Measurements from ENCODE around the gene FGF14. TPM values are rescaled to one million over a fixed set of nuclear protein-coding genes. Genes with fewer than 3 reads are reported as not detected.

The FGF14 gene
- total RNA-seq, 1 experiment from 2014 or later: not detected

DNA sequence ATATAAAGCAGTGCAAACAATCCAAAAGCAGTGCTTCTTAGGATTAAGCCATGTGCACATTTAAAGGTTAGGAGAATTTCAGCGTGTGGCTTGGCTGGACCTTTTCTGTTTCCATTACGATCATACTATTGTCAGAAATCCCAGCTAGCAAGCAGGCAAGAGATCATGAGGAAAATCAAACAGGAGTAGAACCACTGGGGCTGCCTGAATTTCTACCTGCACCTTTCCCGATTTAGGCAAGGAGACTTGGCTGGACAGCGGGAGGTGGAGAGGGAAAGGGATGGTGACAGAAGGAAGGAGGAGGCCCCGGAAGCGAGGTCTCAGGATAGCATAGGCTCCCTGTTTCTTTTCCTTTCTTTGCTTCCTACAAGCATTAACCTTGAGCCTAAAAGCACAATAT is 102.5 kb downstream of the FGF14 start:
- H3K9ac ChIP-seq (ENCODE audit: low read length): no peak overlapping the region
- H3K4me1 ChIP-seq (ENCODE audit: low read length): no peaks in the 10 kb centered on the region
- H4K20me1 ChIP-seq (ENCODE audit: insufficient read depth, low read depth, low read length): no peaks in the 10 kb centered on the region
- no peak overlapping the region for H3K4me3 ChIP-seq (ENCODE audit: low read length)
- no peaks in the 10 kb centered on the region for H3K9me2 ChIP-seq (replicated peaks; ENCODE audit: insufficient read depth, low read length)
- H2AFZ ChIP-seq (ENCODE audit: low read length): no peak overlapping the region
- no peaks in the 10 kb centered on the region for H3K79me2 ChIP-seq (ENCODE audit: low read length)
- no peaks in the 10 kb centered on the region for H3K27me3 ChIP-seq (ENCODE audit: low read length)
- no peak overlapping the region for H3K27ac ChIP-seq (ENCODE audit: low read length)
- no peak for DNase-seq
- H3K9me3 ChIP-seq (ENCODE audit: low read length): no peaks in the 10 kb centered on the region
- no peak overlapping the region for H3K4me2 ChIP-seq (ENCODE audit: low read depth, low read length, poor library complexity, severe bottlenecking)
- no peaks in the 10 kb centered on the region for H3K36me3 ChIP-seq (ENCODE audit: insufficient read depth, low read length)

DNA sequence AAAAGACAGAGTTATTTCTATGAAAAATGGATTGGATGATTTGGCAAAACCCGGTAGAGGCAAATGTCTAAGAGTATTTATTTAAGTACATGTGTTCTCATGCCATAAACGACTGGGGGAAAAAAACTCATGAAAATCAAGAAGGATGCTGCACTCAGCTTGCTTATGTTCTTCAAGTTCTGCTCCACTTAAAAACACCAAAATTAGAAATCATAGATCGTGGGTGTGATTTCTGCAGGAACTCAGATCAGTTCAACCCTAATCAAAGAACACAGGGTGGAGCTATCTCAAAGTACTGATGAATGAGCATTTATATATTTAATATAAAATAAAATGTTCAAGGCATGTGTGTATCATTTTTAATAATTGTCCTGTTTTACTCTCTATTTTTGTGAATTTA is 103.8 kb downstream of the FGF14 start:
- no peaks in the 10 kb centered on the region for H3K27me3 ChIP-seq (ENCODE audit: low read length)
- H3K9ac ChIP-seq (ENCODE audit: low read length): no peak overlapping the region
- H2AFZ ChIP-seq (ENCODE audit: low read length): no peak overlapping the region
- H3K4me2 ChIP-seq (ENCODE audit: low read depth, low read length, poor library complexity, severe bottlenecking): no peak overlapping the region
- no peak overlapping the region for H3K4me3 ChIP-seq (ENCODE audit: low read length)
- H3K4me1 ChIP-seq (ENCODE audit: low read length): no peaks in the 10 kb centered on the region
- H4K20me1 ChIP-seq (ENCODE audit: insufficient read depth, low read depth, low read length): no peaks in the 10 kb centered on the region
- no peaks in the 10 kb centered on the region for H3K36me3 ChIP-seq (ENCODE audit: insufficient read depth, low read length)
- H3K27ac ChIP-seq (ENCODE audit: low read length): no peak overlapping the region
- no peaks in the 10 kb centered on the region for H3K79me2 ChIP-seq (ENCODE audit: low read length)
- H3K9me3 ChIP-seq (ENCODE audit: low read length): no peaks in the 10 kb centered on the region
- no peak for DNase-seq
- no peaks in the 10 kb centered on the region for H3K9me2 ChIP-seq (replicated peaks; ENCODE audit: insufficient read depth, low read length)

DNA sequence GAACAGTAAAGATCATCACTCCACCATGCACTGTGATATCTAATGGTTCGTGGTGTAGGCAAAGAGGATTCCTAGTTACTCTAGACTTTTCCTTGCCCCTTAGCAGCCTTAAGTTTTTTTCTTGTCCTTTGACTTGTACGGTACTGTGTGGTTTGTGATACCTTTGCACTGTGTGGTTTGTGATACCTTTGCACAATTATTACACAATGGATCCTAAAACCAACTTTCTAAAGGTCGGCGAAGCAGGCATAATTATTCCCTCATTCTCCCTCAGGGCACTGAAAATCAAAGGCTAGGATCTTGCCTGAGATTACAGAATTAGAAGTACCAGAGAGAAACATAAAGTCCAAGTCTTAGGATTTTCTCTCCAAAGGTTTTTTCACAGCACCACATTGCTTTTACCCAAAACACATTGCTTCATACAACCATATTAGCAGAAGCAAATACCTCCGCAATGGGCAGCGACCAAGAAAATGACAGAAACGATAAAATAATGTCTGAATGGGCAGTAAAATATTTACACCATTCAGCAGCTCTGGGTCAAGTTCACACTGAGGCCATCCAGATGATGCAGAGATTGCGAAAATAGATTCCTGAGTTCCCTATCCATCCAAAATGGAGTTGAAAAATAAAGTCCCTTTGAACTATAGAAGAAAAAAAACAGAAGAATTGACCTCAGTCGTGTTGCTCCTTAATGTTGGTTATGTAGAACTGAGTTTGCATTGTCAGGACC is 106.4 kb downstream of the FGF14 start:
- no peaks in the 10 kb centered on the region for H3K9me3 ChIP-seq (ENCODE audit: low read length)
- no peak overlapping the region for H3K9ac ChIP-seq (ENCODE audit: low read length)
- DNase-seq: no peak
- no peaks in the 10 kb centered on the region for H4K20me1 ChIP-seq (ENCODE audit: insufficient read depth, low read depth, low read length)
- no peaks in the 10 kb centered on the region for H3K36me3 ChIP-seq (ENCODE audit: insufficient read depth, low read length)
- H3K4me1 ChIP-seq (ENCODE audit: low read length): no peaks in the 10 kb centered on the region
- no peaks in the 10 kb centered on the region for H3K27me3 ChIP-seq (ENCODE audit: low read length)
- H3K4me3 ChIP-seq (ENCODE audit: low read length): no peak overlapping the region
- H3K9me2 ChIP-seq (replicated peaks; ENCODE audit: insufficient read depth, low read length): no peaks in the 10 kb centered on the region
- no peaks in the 10 kb centered on the region for H3K79me2 ChIP-seq (ENCODE audit: low read length)
- H3K27ac ChIP-seq (ENCODE audit: low read length): no peak overlapping the region
- no peak overlapping the region for H3K4me2 ChIP-seq (ENCODE audit: low read depth, low read length, poor library complexity, severe bottlenecking)
- H2AFZ ChIP-seq (ENCODE audit: low read length): no peak overlapping the region

DNA sequence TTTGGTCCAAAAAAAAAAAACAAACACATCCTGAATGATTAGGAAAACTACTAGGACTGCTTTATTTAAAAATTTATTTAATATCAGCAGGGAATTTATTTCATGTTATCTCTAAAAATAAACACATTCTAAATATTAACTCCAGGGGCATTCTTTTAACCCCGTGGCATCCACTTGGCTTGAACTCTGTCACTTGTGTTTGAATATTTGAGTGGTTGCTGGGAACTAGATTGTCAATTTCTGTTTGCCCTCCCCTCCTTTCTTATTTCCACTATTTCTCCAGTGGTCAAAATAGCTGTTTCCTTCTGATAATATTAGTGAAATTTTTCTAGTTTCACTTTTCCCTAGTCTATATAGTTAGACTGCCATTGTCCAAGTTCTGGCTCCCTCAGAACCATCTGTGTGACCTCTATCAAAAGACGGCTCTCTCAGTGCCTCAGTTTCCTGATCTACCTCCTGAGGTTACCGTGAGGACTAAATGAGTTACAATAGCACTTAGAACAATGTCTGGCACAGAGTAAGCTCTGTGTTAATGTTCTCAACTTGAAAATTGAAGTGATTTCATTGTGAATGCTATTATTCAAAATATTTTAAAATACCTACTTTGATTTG is 107.3 kb downstream of the FGF14 start:
- H3K27ac ChIP-seq (ENCODE audit: low read length): no peak overlapping the region
- H3K9ac ChIP-seq (ENCODE audit: low read length): no peak overlapping the region
- no peaks in the 10 kb centered on the region for H3K4me1 ChIP-seq (ENCODE audit: low read length)
- H3K9me3 ChIP-seq (ENCODE audit: low read length): no peaks in the 10 kb centered on the region
- no peaks in the 10 kb centered on the region for H3K9me2 ChIP-seq (replicated peaks; ENCODE audit: insufficient read depth, low read length)
- DNase-seq: no peak
- H3K4me2 ChIP-seq (ENCODE audit: low read depth, low read length, poor library complexity, severe bottlenecking): no peak overlapping the region
- H3K4me3 ChIP-seq (ENCODE audit: low read length): no peak overlapping the region
- H4K20me1 ChIP-seq (ENCODE audit: insufficient read depth, low read depth, low read length): no peaks in the 10 kb centered on the region
- H3K27me3 ChIP-seq (ENCODE audit: low read length): no peaks in the 10 kb centered on the region
- no peaks in the 10 kb centered on the region for H3K79me2 ChIP-seq (ENCODE audit: low read length)
- H2AFZ ChIP-seq (ENCODE audit: low read length): no peak overlapping the region
- no peaks in the 10 kb centered on the region for H3K36me3 ChIP-seq (ENCODE audit: insufficient read depth, low read length)

DNA sequence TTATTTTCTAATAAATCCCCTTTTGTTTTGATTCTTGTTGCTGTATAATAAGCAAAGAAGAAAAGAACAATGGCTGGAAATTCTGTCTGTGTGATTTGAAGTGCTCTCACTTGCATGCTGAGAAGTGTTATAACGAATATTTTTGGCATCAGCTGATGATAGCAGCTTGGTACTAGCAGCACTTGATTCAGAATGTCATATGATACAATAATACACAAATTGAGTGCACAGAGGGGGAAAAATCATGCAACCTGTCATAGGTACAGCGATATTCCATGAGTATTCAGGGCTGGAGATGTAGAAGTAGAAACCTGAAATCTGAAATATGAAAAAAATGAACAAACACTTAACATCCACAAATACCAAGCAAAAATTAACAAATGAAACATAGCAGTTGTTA is 108.1 kb downstream of the FGF14 start:
- Histone ChIP-seq H3K4me3 (ENCODE audit: low read length) (no peak overlapping the region), H3K9ac (ENCODE audit: low read length) (no peak overlapping the region), H3K9me2 (replicated peaks; ENCODE audit: insufficient read depth, low read length) (no peaks in the 10 kb centered on the region), H3K4me2 (ENCODE audit: low read depth, low read length, poor library complexity, severe bottlenecking) (no peak overlapping the region), H4K20me1 (ENCODE audit: insufficient read depth, low read depth, low read length) (no peaks in the 10 kb centered on the region), H3K36me3 (ENCODE audit: insufficient read depth, low read length) (no peaks in the 10 kb centered on the region), H3K27me3 (ENCODE audit: low read length) (no peaks in the 10 kb centered on the region), H3K4me1 (ENCODE audit: low read length) (no peaks in the 10 kb centered on the region), H3K79me2 (ENCODE audit: low read length) (no peaks in the 10 kb centered on the region), H3K27ac (ENCODE audit: low read length) (no peak overlapping the region), H3K9me3 (ENCODE audit: low read length) (no peaks in the 10 kb centered on the region), H2AFZ (ENCODE audit: low read length) (no peak overlapping the region)
- DNase-seq: no peak

DNA sequence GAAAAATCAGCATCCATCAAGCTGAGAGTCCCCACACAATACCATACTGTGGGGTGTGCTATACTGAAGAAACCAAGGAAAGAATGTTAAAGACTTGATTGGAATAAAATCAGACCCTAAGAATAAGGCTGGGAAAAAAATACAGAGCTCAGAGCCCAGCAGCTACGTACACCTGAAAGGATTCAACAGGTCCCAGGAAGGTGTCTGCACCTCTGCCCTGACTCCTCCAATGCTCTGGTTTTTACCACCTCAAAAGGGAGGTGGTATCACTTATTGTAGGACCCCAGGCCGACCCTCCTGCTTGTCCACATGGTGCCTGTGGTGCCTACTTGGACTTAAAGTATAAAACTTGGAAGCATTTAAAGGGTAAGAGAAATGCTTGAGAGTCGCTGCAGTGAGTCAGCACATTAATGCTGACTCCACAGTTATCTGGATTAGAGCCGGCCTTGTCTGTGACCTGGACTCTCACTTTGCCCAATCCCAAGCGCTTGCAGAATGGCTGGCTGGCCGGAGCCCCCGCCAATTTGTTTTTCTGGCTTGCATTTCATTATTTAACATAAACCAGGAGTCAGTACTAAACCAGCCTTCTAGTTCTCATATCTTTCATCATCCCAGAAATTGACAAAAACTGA is 110.1 kb downstream of the FGF14 start:
- H3K9ac ChIP-seq (ENCODE audit: low read length): no peak overlapping the region
- no peaks in the 10 kb centered on the region for H3K27me3 ChIP-seq (ENCODE audit: low read length)
- no peaks in the 10 kb centered on the region for H3K9me2 ChIP-seq (replicated peaks; ENCODE audit: insufficient read depth, low read length)
- no peaks in the 10 kb centered on the region for H3K79me2 ChIP-seq (ENCODE audit: low read length)
- H3K4me2 ChIP-seq (ENCODE audit: low read depth, low read length, poor library complexity, severe bottlenecking): no peak overlapping the region
- no peaks in the 10 kb centered on the region for H3K36me3 ChIP-seq (ENCODE audit: insufficient read depth, low read length)
- no peaks in the 10 kb centered on the region for H3K4me1 ChIP-seq (ENCODE audit: low read length)
- no peaks in the 10 kb centered on the region for H4K20me1 ChIP-seq (ENCODE audit: insufficient read depth, low read depth, low read length)
- no peak overlapping the region for H3K27ac ChIP-seq (ENCODE audit: low read length)
- no peak for DNase-seq
- H3K4me3 ChIP-seq (ENCODE audit: low read length): no peak overlapping the region
- H2AFZ ChIP-seq (ENCODE audit: low read length): no peak overlapping the region
- H3K9me3 ChIP-seq (ENCODE audit: low read length): no peaks in the 10 kb centered on the region

DNA sequence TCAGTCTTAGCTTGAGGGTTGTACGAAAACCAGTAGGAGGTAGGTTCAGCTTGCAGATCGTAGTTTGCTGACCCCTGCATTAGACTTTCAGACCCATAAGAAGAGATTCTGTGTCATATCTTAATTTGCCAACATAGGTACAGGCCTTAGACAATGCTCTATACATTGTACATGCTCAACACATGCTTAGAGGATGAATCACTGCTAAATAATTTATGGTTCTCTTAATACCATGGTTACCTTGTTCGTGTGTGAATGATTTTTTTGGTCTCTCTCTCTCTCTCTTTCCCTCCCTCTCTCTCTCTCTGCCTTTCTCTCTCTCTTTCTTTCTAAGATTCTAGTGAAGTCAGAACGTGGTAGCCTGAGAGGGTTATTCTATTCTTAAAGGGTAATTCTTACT is 112.2 kb downstream of the FGF14 start:
- Histone ChIP-seq H3K36me3 (ENCODE audit: insufficient read depth, low read length) (no peaks in the 10 kb centered on the region), H3K9ac (ENCODE audit: low read length) (no peak overlapping the region), H3K4me3 (ENCODE audit: low read length) (no peak overlapping the region), H3K9me2 (replicated peaks; ENCODE audit: insufficient read depth, low read length) (no peaks in the 10 kb centered on the region), H3K9me3 (ENCODE audit: low read length) (no peaks in the 10 kb centered on the region), H3K27ac (ENCODE audit: low read length) (no peak overlapping the region), H4K20me1 (ENCODE audit: insufficient read depth, low read depth, low read length) (no peaks in the 10 kb centered on the region), H3K79me2 (ENCODE audit: low read length) (no peaks in the 10 kb centered on the region), H3K4me2 (ENCODE audit: low read depth, low read length, poor library complexity, severe bottlenecking) (no peak overlapping the region), H3K27me3 (ENCODE audit: low read length) (no peaks in the 10 kb centered on the region), H2AFZ (ENCODE audit: low read length) (no peak overlapping the region), H3K4me1 (ENCODE audit: low read length) (no peaks in the 10 kb centered on the region)
- DNase-seq: no peak

DNA sequence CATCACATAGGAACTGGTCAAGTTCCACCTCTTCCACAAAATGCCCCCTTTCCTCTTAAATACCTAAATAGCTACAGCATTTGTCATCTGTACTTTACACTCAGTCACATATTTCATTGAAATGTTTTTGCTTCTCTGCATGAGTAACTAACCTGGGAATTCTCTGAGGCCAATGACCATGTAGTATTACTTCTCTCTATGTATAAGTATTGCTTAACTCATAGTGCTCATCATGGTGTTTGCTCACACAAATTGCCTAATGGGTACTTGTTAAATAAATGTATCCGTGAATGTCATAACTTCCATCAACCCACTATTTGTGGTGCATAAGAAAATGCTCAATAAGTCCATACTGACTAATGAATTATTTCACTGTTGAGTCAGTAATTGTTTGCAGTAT is 115.5 kb downstream of the FGF14 start:
- Histone ChIP-seq H3K27me3 (ENCODE audit: low read length) (no peaks in the 10 kb centered on the region), H3K79me2 (ENCODE audit: low read length) (no peaks in the 10 kb centered on the region), H3K36me3 (ENCODE audit: insufficient read depth, low read length) (no peaks in the 10 kb centered on the region), H3K27ac (ENCODE audit: low read length) (no peak overlapping the region), H3K9ac (ENCODE audit: low read length) (no peak overlapping the region), H3K9me2 (replicated peaks; ENCODE audit: insufficient read depth, low read length) (no peaks in the 10 kb centered on the region), H2AFZ (ENCODE audit: low read length) (no peak overlapping the region), H3K4me3 (ENCODE audit: low read length) (no peak overlapping the region), H4K20me1 (ENCODE audit: insufficient read depth, low read depth, low read length) (no peaks in the 10 kb centered on the region), H3K4me2 (ENCODE audit: low read depth, low read length, poor library complexity, severe bottlenecking) (no peak overlapping the region), H3K4me1 (ENCODE audit: low read length) (no peaks in the 10 kb centered on the region), H3K9me3 (ENCODE audit: low read length) (no peaks in the 10 kb centered on the region)
- DNase-seq: no peak
